HG02623 (cell line): Measurements from ENCODE around the gene CD300LD.
"Not testable (repeated sequence)": the region's sequence is repeated elsewhere in the genome, so short reads cannot be mapped to it uniquely, and the experiment has no call there.

Experiments
- ATAC-seq: cut with Tn5 transposase; IDR thresholded peaks from one replicate; pipeline ENCODE4 v1.9.1; 2021; ENCODE audit warnings: moderate library complexity; ENCODE audit not compliant: unreplicated experiment

Gene CD300LD

DNA sequence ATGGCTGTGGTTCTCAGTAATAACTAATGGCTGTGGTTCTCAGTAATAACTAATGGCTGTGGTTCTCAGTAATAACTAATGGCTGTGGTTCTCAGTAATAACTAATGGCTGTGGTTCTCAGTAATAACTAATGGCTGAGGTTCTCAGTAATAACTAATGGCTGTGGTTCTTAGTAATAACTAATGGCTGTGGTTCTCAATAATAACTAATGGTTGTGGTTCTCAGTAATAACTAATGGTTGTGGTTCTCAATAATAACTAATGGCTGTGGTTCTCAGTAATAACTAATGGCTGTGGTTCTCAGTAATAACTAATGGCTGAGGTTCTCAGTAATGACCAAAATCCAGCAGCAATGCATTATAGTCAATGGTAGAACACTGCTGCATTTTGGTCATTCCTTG, 18.4 kb downstream of the CD300LD start:
- ATAC-seq: not testable (repeated sequence)

DNA sequence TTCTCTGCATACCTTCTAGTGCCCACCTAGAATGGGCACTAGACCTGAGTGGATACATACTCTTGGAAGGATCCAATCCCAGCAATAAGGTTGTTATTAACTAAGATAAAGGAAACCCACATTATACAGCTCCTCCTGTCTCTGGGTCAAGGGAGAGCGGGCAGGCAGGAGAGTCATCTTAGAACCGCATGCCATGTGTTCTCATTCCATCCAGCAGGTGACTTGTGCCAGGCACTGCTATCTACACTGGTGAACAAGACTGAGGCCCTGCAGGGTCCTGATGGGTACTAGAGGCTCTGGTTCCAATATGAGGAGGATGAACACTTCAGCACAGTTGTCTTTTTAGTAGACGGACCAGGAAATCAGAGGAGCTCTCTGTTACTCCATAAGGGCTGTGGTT, 18.9 kb downstream of the CD300LD start:
- ATAC-seq: no peak

DNA sequence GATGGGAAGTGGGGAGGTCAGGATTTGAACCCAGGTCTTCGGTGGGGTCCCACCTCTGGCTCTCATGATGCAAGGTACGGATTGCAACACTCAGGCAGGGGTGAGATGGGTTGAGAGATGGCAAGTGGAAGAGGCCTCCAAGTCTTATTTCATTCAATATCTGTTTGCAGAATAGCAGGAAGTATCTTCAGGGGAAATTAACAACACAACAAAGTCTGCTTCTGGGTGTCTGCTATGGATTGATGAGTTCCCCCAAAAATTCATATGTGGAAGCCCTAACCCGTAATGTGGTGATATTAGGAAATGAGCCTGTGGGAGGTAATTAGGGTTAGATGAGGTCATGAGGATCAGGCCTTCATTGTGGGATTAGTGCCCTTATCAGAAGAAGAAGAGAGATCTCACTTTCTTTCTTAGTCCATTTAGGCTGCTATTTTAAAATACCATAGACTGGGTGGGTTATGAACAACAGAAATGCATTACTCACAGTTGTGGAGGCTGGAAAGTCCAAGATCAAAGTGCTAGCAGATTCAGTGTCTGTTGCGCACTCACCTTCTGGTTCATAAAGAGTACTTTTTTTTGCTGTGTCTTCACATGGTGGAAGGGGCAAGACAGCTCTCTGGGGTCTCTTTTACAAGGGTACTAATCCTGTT, 20.3 kb downstream of the CD300LD start:
- ATAC-seq: no peak

- ATAC-seq: no peak
Measured at GRCh38 chr17:74569020-74570003, 22.8 kb downstream of the CD300LD start.

- ATAC-seq: no peak
Measured at GRCh38 chr17:74568106-74568873, 23.8 kb downstream of the CD300LD start.

- no peak for ATAC-seq
Measured at GRCh38 chr17:74567397-74567796, 24.7 kb downstream of the CD300LD start, which contains the start of gene CD300H. Gene CD300H, minus strand, starts transcription at chr17:74567509.

DNA sequence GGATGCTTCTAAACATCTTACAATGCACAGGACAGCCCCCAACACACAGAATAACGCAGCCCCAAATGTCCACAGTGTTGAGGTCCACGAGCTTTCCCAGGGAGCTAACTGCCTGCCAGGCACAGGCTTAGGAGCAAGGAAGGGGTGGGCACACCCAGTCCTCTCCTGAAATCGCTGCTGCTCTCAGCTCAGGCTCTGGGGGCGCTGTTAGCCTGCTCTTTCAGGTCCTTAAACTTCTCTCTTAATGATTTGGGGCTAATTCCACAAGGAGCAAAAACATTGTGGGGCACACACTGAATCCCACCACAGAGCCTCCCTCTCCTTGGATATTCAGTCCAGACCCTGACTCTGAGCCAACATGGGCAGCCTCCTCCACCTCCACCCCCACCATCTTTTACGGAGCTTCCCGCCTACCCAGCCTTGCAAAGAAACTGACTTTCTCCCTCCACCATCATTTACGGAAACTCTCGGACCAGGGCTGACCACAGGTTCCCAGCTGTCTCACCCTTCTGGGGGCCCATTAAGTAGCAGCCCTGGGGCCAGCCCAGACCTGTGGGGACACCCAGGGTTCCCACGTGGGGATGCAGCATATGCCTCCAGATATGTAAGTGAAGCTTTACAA, 25.8 kb downstream of the CD300LD start:
- no peak for ATAC-seq

DNA sequence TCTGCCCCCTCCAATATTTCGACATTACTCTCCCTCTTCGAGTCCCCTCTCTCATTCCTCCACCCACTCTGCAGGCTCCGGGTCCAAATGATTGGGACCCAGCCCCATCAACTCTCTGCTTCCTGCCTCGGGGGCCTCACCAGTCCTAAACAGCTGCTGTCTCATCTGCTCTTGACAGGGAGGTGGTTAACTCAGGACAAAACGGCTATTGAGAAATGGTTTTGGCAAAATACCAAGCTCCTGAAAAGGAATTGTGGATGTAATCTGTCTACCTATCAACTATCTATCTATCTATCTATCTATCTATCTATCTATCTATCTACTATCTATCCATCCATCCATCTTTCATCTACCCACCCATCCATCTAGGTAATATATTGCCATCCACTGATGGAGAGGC, 27.0 kb downstream of the CD300LD start:
- ATAC-seq: no peak

- ATAC-seq: no peak
Measured at GRCh38 chr17:74563358-74563757, 28.7 kb downstream of the CD300LD start.

DNA sequence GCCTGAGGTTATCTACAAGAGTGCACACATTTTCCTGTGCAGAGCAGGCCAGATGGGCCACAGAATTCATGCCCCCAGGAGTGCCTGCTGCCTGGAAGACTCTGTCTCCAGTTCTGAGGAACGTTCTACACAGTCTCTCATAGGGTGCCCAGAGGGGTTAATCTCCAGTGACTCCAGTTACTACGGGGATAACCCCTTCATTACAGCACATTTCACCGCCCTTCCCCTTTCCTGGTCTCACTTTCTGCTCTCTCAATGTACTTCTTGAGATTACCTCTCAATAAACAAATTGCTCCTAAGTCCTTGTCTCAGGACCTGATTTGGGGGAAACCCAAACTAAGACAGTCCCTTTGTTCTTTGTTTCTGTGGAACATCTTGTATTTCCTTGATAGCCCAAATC, 30.5 kb downstream of the CD300LD start:
- no peak for ATAC-seq

GRCh38 chr17:74558882-74559519, 33.1 kb downstream of the CD300LD start:
- ATAC-seq: no peak

DNA sequence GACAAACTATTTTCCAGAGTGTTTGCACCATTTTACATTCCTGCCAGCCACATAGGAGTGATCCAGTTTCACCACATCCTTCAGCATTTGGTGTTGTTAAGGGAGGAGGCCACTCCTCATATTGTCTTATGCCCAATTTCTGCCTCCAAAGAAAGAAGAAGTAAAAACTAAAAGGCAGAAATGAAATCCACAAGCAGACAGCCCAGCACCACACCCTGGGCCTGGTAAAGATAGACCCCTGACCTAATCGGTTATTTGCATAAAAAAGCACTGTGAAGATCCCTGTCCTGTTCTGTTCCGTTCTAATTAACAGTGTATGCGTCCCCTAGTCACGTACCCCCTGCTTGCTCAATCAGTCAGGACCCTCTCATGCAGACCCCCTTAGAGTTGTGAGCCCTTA, 33.7 kb downstream of the CD300LD start:
- not testable (repeated sequence) for ATAC-seq

DNA sequence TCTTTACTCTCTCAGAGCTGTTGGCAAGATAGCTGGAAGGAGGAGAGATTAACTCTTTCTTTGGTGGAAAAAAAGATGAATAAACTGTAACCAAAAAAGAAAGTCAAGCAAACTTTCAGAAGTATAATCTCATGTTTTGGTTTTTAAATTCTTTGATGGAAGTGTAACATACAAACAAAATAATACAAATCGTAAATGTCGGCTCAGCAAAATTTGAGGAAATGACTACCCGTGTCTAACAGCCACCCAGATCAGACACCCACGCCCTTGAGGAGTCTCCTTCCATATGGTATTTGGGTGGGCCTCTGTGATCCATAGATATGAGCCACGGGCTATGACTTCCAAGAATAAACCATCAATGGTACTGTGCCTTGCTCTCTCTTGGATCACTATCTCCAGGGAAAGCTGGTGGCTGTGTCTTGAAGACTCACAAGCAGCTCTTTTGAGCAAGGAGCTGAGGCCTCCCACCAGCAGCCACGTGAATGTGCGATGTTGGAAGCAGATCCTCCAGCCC, 36.6 kb downstream of the CD300LD start:
- ATAC-seq: no peak

GRCh38 chr17:74554909-74555308, 37.2 kb downstream of the CD300LD start:
- ATAC-seq: no peak

DNA sequence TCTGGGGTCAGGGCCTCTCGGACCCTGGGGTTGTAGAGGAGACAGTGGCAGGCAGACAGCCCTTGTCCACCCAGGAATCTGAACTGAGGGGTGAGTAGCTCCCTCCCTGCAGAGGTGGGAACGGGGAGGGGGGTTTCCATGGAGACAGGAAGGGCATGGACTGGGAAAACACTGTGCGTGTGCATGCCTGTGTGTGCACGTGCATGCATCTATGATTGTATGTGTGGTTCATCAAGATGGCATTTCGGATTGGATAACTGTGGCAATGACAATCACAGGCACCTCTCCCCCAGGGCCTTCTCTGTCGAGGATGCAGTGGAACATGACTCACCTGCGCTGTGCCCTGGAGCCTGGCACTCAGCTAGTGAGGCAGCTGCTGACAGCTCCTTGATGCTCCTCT, 40.0 kb downstream of the CD300LD start:
- no peak for ATAC-seq

- no peak for ATAC-seq
Measured at GRCh38 chr17:74550602-74551001, 41.5 kb downstream of the CD300LD start.

- no peak for ATAC-seq
Measured at GRCh38 chr17:74549343-74549742, 42.7 kb downstream of the CD300LD start.

DNA sequence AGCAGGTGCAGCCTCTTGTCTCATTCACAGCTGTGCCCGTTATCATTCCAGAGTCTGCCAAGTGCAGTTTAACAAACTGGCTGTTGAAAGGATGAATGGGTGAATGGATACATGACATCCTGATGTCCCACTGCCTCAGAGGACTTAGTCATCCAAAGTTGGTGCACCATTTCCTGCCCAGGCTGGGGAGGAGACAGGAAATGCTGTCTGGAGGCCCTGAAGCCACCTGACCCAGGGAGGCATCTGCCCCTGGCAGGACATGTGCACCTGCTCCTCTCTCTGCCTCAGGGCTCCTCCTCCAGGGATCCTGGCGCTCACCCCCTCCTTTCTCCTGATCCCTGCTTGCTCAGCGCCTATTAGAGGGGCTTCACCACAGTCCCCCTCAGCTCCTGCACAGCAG, 44.3 kb downstream of the CD300LD start:
- no peak for ATAC-seq

- ATAC-seq: no peak
Measured at GRCh38 chr17:74547264-74547663, 44.8 kb downstream of the CD300LD start.

GRCh38 chr17:74546586-74546985, 45.5 kb downstream of the CD300LD start:
- no peak for ATAC-seq
